HG03571 (cell line): ENCODE results near the gene KRT85.
A peak's percentile ranks its signal among the peaks of the same experiment; 100 is the strongest.
"Not testable (repeated sequence)": the region's sequence is repeated elsewhere in the genome, so short reads cannot be mapped to it uniquely, and the experiment has no call there.

Experiments
- ATAC-seq: cut with Tn5 transposase; IDR thresholded peaks from one replicate; pipeline ENCODE4 v1.9.1; 2021; ENCODE audit not compliant: unreplicated experiment

Gene KRT85

DNA sequence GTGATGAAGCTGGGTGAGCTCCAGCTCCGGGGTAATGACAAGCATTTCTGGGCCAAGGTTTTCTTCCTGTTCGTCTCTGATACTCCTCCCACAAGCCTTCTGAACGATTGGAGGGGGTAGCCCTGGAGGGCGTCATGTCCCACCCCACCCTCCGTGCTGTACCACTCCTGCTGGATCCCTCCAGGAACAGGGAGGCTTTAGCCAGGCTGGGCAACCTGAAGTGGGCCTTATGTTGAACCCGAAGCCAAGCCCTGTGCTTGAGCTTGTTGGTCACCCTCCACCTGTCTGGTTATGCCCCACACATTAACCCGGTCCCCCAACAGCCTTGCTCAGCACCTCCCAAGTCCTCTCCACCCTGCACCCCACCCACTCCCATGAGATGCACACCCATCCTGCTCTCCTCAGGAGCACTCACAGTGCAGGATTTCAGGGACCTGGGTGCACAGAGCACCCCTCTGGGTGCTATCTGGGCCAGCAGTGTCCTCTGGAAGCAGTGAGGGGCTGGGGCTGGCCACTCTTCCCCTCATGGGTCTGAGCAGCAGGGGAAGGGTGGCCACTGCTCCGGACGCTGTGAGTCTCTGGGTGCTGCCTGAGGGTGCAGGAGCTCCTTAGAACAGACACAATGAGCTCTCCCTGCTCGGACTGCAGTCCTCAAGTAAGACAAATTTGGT is 39.3 kb downstream of the KRT85 start:
- no peak for ATAC-seq

DNA sequence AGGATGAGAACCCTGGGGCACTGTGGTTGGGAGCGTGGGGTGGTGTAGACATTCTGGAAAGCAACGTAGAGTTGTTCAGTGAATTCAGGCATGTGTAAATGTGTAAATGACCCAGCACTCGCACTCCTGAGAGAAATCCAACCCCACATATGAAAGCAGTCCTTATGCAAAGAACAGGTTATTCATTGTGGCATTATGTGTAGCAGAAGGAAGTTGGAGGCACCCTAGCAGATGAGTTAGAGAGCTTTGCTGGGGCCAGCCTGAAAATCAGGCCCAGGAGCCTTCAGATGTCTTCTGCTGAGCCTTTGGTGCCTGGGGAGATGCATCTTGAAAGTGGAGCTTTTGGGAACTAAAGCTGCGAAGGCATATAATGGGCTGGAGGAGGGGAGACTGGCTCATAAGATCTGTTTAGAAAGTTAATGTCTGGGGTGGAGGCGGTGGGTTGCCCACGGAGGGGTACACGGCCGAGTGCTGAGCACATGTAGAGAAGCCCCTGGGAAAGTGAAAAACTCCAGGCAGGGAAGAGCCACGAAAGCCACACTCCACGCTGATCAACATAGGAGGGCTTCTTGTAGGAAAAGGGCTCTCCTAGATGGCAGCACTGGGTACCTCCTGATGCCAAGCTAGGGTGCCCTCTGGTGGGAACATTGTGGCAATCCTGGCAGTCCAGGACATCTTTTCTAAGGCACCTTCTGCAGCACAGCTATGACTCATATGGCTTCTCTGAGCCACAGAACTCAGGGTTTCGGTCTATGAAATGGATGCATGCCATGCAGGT is 40.0 kb downstream of the KRT85 start:
- ATAC-seq = peak; percentile 66

DNA sequence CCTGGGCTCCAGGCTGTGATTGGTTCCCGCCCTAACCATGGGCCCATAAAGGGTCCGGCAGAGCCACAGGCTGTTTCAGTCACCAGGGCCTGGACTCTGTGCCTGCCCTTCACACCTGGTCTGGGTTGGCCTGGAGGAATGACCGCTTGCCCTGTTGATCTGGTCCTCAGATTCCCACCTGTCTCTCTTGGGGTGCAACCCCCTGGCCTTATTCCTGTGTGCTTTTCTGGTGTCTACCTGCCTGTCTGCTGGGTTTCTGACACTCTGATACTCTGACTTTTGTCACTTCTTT is 43.2 kb downstream of the KRT85 start:
- ATAC-seq = no peak

DNA sequence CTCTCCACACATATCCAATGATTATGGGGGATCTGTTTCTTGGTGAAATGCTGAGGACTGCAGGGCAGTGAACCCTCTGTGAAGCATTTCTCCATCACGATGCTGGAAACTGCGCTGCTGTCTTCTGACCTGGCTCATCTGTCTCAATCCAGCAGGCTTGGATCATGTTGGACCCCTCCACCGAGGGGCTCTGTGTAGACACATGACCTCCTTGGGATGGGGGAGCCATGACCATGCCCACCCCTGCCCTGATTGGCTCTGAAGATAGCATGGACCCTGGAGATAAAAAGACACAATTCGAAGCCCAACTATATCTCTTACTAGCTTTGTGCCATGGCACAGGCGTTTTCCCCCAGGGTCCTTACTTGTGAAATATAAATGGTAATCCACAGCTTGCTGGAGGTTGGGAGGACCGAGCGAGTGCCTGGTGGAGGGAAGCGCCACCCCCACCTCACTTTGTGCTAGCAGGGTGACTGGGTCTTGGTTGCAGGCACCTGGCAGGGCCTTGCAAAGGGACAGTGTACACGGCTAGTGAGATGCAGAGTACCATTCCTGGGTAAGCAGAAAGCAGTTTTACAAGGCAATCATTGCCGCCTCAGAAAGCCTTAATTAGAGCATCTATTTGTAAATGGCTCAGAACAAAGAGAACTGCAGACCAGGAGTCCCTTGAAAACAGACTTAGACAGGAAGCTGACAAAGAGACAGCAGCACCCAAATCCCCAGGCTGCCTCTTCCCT is 43.7 kb downstream of the KRT85 start:
- no peak for ATAC-seq

DNA sequence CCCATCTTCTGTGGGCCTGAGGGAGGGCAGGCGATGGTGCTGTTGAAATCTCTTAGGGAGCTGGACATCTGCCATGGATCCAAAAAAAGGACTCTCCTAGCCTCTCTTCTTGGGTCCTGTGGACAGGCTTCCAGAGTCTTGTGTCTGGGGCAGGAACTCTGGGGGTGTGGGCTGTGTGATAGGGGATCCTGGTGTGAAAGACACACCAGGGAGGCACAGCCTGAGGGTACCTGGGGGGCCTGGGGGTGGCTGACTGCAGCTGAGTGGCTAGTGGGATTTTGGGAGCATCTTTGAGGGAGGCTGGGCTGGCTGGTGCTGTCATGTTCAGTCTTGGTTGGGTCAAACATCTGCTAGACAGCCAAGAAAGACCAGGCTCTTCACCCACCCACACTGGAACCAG is 44.3 kb downstream of the KRT85 start:
- ATAC-seq = no peak

DNA sequence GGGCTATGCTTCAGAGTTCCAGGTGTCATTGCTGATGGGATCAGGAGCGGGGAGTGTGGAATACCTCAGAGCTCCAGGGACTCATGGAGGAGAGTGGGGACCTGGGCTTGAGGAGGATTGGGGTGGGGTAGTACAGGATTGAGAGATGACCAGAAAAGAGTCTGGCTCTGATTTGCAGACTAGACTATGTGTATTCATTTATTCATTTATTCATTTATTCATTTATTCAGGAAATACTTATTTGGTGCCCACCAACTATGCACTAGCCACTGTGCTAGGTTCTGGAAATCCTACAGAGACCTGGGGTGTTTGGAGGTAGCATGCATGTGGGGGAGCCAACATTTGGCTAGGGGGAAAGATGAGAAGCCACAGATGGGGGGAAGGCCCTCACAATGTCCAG is 45.2 kb downstream of the KRT85 start:
- no peak for ATAC-seq

DNA sequence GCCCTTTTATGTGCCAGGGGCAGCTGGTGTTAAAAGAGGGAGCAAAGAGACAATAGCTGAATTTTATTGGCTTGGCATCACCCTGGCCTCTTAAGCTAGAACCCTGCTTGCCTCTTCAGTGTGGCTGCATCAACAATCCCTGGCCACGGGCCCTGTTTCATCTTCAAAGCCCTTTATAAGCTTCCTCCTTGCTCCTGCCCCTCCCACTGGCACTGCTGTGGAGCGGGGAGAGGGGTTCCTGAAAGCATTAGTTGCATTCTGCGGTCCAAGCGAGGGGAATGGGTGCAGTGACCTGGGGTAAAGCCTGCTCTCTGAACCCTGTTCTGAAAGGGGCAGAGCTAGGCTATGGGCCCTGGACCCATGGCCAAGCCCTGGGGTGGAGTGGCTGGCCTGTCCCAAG is 45.9 kb downstream of the KRT85 start:
- ATAC-seq = no peak

DNA sequence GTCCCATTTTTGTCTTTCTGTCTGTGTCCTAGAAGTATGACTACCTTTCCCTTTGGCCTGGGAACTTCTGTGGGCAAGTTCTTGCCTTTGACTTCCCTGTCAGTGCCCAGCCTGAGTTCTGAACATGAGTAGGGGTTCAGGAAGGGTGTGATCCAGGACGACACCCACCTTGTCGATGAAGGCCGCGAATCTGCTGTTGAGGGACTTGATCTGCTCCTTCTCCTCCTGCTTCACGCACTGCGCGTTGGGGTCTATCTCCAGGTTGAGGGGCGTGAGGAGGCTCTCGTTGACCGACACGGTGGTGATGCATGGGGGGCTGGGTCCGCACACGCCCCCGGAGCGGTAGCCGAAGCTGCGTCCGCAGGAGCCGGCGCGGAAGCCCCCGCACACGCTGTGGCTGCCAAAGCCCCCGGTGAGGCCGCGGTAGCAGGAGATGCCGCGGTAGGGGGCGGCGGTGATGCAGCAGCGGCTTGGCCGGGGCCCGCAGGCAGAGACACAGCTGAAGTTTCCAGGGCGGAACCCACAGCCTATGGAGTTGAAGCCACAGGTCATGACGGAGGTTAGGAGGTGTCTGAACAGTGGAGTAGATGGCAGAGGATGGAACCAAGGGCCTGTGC is 46.4 kb downstream of the KRT85 start, which contains the start of gene KRT83:
TSS of gene KRT83 (minus strand) at position 615 of the 617 bp plus-strand sequence. CDS start at position 552, 63 bp downstream.
- no peak for ATAC-seq

DNA sequence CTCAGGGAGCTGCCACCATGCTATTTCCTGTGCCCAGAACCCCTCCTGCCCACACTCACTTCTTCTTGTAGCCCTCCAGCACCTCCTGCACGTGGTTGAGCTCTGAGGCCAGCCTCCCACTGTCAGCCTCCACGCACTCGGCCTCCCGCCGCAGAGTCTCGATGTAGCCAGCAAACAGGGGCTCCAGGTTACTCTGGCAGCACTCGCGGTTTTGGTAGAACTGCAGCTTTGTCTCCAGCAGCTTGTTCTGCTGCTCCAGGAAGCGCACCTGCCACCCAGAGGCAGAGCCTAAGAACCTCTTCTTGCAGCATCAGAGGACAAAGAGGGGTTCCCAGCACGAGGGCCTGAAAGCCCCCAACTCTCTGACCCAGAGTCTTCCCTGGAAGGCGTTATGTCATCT is 48.2 kb downstream of the KRT85 start:
- no peak for ATAC-seq

DNA sequence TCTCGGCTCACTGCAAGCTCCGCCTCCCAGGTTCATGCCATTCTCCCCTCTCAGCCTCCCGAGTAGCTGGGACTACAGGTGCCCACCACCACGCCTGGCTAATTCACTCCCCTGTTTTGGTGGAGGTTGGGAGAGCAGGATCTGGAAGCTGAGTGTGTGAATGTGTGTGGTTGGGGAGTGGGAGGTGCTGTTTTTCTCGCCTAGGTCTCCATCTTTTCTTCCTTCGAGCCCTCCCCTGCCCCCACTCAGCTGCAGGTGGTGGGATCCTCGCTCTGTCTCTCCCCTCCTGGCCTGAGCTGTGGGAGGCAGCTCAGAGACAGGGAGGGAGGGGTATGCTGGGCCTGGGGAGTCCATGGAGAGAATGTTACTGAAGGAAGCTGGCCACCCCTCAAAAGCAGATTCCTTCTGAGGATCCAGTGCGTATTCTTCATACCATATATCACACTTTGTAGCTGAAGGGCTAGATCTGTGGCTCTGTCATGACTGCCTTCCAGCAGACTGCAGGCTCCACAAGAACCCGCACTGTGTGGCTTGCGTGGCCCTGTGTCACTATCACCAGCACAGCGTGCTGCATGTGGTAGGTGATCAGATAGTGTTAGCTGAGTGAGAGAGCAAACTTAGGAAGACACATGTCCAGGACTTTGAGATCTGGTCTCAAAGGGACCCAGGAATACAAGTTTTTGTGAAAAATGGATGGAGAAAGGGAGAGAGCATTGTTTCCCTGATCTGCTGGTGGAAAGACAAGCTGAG is 48.9 kb downstream of the KRT85 start:
- ATAC-seq = no peak

DNA sequence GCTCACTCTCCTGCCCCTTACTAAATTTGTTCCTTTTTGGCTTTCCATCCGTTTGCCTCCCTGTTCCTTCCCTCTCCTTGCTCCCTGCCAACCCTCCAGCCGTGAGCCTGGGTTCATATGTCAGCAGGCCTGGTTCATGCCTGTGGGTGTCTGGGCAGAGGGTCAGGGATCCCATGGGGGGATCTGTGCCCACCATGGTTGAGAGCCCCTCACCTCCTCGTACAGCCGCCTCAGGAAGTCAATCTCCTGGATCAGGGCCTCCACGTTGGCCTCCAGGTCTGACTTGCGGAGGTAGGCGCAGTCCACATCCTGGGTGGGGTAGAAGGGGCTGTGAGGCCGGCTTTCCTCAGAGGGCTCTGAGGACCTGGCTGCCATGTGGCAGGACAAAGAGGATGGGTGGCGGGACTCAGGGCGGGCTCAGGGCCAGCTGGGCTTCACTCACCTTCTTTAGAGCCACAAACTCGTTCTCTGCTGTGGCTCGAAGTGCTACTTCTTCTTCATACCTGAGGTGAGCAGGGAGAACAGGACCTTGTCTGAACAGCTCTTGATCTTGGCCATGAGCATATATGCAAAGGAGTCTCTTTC is 49.7 kb downstream of the KRT85 start:
- ATAC-seq = no peak

DNA sequence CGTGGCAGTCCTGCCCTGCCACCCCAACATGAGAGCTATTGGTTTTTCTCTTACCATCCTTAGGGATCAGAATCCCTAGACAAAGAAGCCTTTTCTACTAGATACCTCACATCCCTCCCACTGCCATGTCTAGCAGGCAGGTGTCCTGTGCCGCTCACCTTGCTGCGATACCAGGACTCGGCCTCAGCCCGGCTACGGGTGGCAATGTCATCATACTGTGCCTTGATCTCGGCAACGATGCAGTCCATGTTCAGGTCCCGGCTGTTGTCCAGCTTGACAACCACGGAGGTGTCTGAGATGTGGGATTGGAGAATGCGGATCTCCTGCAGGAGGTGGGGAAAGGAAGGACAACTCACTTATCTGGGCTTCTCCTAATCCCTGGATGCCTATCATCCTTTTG is 50.6 kb downstream of the KRT85 start:
- ATAC-seq = no peak

DNA sequence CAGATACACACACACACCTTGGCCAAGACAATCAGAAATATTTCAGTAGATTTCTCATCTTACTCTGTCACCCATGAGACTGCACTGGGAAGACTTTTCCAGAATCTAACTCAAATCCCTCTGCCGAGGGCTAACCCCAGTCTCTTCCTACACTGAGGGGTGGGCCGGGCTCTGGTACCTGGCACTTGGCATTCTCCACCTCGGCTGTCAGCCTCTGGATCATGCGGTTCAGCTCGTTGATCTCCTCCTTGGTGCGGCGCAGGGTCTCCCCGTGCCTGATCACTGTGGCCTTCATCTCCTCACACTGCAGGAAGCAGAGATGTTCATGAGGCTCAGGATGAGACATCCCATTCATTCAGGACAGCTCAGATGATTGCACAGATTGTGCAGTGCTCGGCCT is 51.0 kb downstream of the KRT85 start:
- ATAC-seq = no peak

DNA sequence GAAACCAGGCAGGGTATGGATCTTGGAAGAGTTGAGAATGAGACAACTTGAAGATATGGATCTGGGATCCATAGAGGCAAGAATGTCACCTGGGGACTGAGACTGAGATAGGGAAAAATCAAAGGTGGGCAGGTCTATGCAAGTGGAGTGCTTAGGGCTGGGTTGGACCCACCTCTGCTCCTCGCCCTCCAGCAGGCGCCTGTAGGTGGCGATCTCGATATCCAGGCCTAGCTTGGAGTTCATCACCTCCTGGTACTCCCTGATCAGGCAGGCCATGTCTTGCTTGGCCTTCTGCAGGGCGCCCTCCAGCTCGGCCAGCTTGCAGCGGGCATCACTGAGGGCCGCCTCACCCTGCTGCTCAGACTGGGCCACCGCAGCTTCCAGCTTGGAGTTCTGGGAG is 51.6 kb downstream of the KRT85 start:
- not testable (repeated sequence) for ATAC-seq

DNA sequence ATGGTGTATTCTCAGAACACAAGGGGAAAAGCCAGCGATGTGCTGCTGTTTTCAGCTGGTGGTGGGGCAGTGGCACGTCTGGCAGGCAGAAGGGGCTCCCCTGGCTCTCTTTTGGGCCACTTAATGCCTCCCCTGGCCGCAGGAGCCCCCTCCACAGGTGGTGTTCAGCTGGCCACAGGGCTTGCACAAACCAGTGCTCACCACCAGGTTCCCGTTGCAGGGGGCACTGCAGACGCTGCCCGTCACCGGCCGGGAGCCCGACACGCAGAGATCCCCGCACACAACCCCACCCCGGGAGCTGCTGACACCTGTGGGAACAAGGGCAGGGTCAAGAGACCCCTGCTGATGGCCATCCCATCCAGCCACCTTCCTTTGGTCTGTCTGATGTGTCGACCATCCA is 52.8 kb downstream of the KRT85 start:
- ATAC-seq = no peak

DNA sequence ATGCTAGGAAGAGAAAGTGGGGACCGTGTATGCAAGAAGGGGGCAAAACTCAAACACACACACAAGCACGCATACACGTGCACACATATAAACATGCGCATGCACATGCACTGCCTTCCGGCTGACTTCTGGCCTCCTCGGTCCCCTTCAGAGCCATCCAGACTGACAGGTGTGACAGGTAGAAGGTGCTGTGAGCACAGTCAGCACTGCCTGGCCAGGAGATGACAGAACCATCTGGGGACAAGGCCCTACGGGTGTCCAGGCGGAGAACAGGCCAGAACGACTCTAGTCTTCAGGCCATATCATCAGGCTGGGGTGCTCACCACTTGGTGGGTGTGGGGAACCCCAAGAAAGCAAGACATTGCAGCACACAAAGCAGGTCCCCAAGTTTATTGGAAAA is 53.4 kb downstream of the KRT85 start:
- no peak for ATAC-seq

DNA sequence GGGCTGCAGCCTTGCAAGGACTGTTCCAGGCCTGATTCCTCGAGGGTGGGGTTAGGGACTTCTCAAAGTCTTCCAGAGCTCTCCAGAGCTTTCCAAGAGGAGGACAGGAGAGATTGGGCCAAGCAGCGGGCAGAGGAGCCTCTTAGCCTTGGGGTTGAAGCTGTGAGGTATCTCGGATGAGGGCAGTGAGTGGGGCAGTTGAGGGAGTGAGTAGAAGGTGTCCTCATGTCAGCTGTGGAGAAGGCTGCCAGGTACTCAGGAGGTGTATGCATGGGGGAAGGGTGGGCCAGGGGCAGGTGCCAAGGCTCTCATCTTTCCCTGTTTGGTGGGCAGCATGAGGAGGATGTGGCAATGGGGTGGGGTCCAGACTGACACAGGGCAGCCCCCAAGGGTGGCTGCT is 53.8 kb downstream of the KRT85 start:
- no peak for ATAC-seq

DNA sequence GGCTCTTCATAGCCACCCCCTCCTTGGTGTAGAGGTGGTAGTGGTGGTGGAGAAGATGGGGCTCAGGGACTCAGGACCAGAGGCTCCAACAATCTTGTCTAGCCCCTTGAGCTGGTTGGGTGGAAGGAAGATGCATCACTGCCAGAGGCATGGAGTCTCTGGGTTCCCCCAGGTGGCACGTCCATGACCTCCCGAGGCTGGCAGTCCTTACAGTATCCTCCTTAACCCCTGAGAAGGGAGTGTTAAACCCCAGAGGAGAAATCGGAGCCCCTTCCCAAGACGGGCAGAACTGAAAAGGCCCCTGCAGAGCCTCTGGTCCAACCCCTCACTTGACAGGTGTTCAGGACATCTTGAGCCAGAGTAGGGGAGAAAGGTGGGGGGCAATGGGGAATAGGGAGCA is 55.2 kb downstream of the KRT85 start:
- no peak for ATAC-seq

DNA sequence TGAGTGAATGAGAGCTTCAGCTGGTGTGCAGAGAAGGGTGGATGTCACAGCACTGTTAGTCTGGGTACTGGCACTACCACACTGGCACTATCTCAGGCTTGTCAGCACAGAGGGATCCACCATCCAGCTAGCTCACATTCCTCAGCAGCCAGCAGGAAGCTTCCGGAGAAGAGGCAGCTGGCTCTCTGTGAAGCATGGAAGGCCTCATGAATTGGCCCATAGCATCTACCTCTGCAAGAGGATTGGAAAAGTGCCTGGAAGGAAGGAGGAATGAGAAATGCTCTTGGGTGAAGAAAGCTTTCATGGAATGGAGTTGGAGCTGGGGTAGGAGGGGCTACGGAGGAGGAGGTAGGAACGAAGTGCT is 56.0 kb downstream of the KRT85 start:
- no peak for ATAC-seq

DNA sequence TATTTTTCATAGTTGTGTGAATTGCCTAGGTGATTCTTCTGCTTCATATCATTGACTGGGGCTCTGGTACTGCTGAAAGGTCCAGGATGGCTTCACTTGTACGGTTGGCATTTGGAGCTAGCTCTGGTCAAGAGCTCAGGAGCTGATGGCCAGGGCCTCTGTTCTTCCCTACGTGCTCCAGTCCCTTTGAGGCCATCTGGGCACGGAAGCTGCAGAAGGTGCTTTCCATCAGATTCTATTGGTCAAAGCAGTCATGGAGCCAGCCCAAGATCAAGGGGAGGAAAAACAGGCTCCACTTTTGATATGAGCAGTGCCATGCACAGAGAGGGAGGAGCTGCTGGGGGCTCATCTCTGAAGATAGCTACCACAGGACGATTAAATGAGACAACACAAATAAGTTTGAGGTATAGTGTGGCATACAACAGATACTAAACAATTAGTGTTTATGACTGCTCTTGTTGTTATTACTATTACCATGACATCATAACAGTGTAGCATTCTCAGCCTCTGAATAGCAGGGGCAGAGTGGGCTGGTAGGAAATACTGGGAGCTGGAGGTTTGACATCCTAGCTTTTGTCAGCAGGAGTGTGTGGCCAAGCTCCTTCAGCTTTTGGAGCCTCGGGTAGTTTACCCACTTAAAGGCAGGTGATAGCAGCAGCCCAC is 56.5 kb downstream of the KRT85 start:
- ATAC-seq = no peak
